Panc1 (cell line): ENCODE measurements around the gene CCDC178. TPM values are rescaled to one million over a fixed set of nuclear protein-coding genes. Genes with fewer than 3 reads are reported as not detected.

ENCODE experiments used
- ATAC-seq: fragments of 200-7000 bp; cut with Tn5 transposase; 2 replicates; pipeline ENCODE4 v1.9.1; 2020; ENCODE audit warnings: mild to moderate bottlenecking, moderate library complexity
- BruUV-seq: library from RNA; stranded (reverse); fragments of 400-500 nt; replicated peaks from 2 replicates; lab custom pipeline; 2021; lab: Mats Ljungman, UMichigan
- CTCF ChIA-PET: fragments of 300-600 bp; sonication (Branson Sonifier 250); formaldehyde crosslinking; loops from one replicate; lab custom pipeline; 2022; ENCODE audit warnings: antibody characterized with exemption; lab: Charles Lee
- POLR2A ChIA-PET: fragments of 300-600 bp; sonication (Branson Sonifier 250); formaldehyde crosslinking; loops from one replicate; lab custom pipeline; 2022; ENCODE audit warnings: antibody characterized with exemption; lab: Charles Lee
- DNase-seq: peaks from one replicate; pipeline ENCODE4 v3.0.0-alpha.2; 2010; ENCODE audit warnings: low read depth, low spot score
- H3K27ac ChIP-seq: 2 replicates; pipeline ENCODE4 v1.5.1; 2011; ENCODE audit warnings: mild to moderate bottlenecking, low read length, inconsistent platforms
- H3K27me3 ChIP-seq: fragments of 200-500 bp; sonication (Bioruptor generic); 2 replicates; pipeline ENCODE4 v1.6.0; 2014; ENCODE audit warnings: low read length, inconsistent platforms; ENCODE audit not compliant: control insufficient read depth, insufficient read depth
- H3K36me3 ChIP-seq: fragments of 200-500 bp; sonication (Bioruptor generic); 2 replicates; pipeline ENCODE4 v1.5.1; 2014; ENCODE audit warnings: inconsistent platforms, mild to moderate bottlenecking, low read length, moderate library complexity; ENCODE audit not compliant: control insufficient read depth, insufficient read depth
- H3K4me1 ChIP-seq: 2 replicates; pipeline ENCODE4 v1.5.1; 2011; ENCODE audit warnings: inconsistent platforms, mild to moderate bottlenecking, low read length, moderate library complexity; ENCODE audit not compliant: control insufficient read depth, insufficient read depth
- H3K4me3 ChIP-seq, 2 experiments: 2 replicates each; pipeline ENCODE4 v1.5.1; 2011 to 2012; ENCODE audit warnings: low read depth in 2 of 2, low read length in 2 of 2, mild to moderate bottlenecking in 2 of 2, inconsistent platforms in 1 of 2, moderate library complexity in 1 of 2
- H3K9me3 ChIP-seq: fragments of 200-500 bp; sonication (Bioruptor generic); 2 replicates; pipeline ENCODE4 v1.5.1; 2014; ENCODE audit warnings: low read depth, mild to moderate bottlenecking, inconsistent platforms, low read length, moderate library complexity; ENCODE audit not compliant: control insufficient read depth, insufficient read depth
- CTCF ChIP-seq: fragments of 450-650 bp; IDR thresholded peaks from 2 replicates; pipeline ENCODE4 v1.5.1; 2017; ENCODE audit warnings: mild to moderate bottlenecking
- POLR2AphosphoS5 ChIP-seq: IDR thresholded peaks from 2 replicates; pipeline ENCODE4 v1.6.1; 2012; ENCODE audit warnings: mild to moderate bottlenecking, low read depth, low read length, moderate library complexity
- REST ChIP-seq, 2 experiments: IDR thresholded peaks; 2 replicates each; pipeline ENCODE4 v1.6.1; 2011 to 2012; ENCODE audit warnings: low read depth in 2 of 2, control low read depth in 1 of 2, low read length in 1 of 2, mild to moderate bottlenecking in 1 of 2, moderate library complexity in 1 of 2; ENCODE audit not compliant: insufficient read depth in 1 of 2
- SIN3A ChIP-seq: IDR thresholded peaks from 2 replicates; pipeline ENCODE4 v1.6.1; 2012; ENCODE audit warnings: low read depth, mild to moderate bottlenecking, low read length, moderate library complexity, borderline replicate concordance; ENCODE audit not compliant: insufficient read depth
- TCF7L2 ChIP-seq: IDR thresholded peaks from 2 replicates; pipeline ENCODE4 v1.6.1; 2011; ENCODE audit warnings: mild to moderate bottlenecking, low read depth, low read length, inconsistent platforms
- in situ Hi-C: cut with HindIII; loops from 2 replicates; pipeline ENCODE4 v1.10.0; 2016; ENCODE audit warnings: low sequenced_read_pairs, low pct_unique_long_range_greater_than_20kb
- intact Hi-C: fragments of 100-400 bp; cut with micrococcal nuclease; formaldehyde crosslinking; loops from one replicate; pipeline ENCODE4 v1.10.0; 2022; ENCODE audit not compliant: unreplicated experiment
- total RNA-seq: library from RNA; stranded (reverse); gene quantifications from one replicate; pipeline ENCODE4 v1.2.1, GENCODE V29; 2021; ENCODE audit not compliant: unreplicated experiment

Gene CCDC178
- total RNA-seq, 1 experiment from 2014 or later: not detected

GRCh38 chr18:32908424-32908805 is 532.1 kb downstream of the CCDC178 start:
- no TSS peak for BruUV-seq
- in situ Hi-C loops: no loop called here
- no peak overlapping the region for H3K4me3 ChIP-seq
- no peaks in the 10 kb centered on the region for H3K27me3 ChIP-seq
- ChIA-PET CTCF (no interaction called here), POLR2A (no interaction called here)
- ATAC-seq (no peak), DNase-seq (no peak)
- H3K4me1 ChIP-seq: no peaks in the 10 kb centered on the region; the same call in none of the 2 replicates
- no peak for TF ChIP-seq TCF7L2
- TF ChIP-seq CTCF: no peak
- TF ChIP-seq POLR2AphosphoS5: no peak
- no peak for TF ChIP-seq REST (IDR thresholded peaks at IDR 0.05; ENCODE audit: insufficient read depth in 1 of 2, low read depth in 2 of 2, low read length in 1 of 2)
- no peak for TF ChIP-seq SIN3A
- H3K36me3 ChIP-seq: no peaks in the 10 kb centered on the region
- H3K9me3 ChIP-seq: no peaks in the 10 kb centered on the region
- H3K27ac ChIP-seq: no peak overlapping the region
- intact Hi-C loops: no loop called here

DNA sequence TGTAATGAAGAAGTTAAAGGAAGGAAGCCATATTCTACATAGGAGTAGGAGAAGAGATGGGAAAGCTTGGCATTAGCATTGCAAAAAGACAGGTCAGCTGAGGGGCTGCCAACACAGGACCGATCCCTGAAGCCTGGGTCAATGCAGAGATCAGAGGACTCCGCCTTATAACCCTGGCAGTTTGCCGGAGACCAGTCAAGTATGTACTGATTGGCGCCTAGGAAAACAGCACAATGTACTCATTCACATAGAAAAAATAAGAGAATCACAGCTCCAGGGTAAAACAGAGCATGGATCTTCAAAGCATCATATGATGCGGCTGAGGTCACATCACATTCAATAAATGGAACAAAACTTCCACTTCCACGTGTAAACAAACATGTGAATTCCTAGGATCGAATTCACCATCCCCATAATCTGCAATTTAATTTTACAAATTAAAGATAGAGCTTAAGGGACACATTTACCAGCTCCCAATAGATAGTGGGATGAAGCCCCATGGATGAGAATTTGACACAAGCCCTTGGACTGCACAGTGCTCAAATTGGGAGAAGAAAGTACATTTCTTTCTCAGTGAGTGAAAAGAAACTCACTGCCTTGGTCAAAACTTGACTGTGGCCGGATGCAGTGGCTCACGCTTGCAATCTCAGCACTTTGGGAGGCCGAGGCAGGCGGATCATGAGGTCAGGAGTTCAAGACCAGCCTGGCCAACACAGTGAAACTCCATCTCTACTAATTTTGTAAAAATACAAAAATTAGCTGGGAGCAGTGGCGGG is 532.7 kb downstream of the CCDC178 start:
- CTCF ChIA-PET: no interaction called here
- POLR2A ChIA-PET: no interaction called here
- no peak for TF ChIP-seq SIN3A
- TF ChIP-seq TCF7L2: no peak
- TF ChIP-seq CTCF: no peak
- TF ChIP-seq REST (IDR thresholded peaks at IDR 0.05; ENCODE audit: insufficient read depth in 1 of 2, low read depth in 2 of 2, low read length in 1 of 2): no peak
- Histone ChIP-seq H3K27ac (no peak overlapping the region), H3K9me3 (no peaks in the 10 kb centered on the region), H3K4me1 (no peaks in the 10 kb centered on the region; the same call in none of the 2 replicates), H3K27me3 (no peaks in the 10 kb centered on the region), H3K36me3 (no peaks in the 10 kb centered on the region), H3K4me3 (no peak overlapping the region)
- BruUV-seq: no TSS peak
- DNase-seq (no peak), ATAC-seq (no peak)
- in situ Hi-C loops: no loop called here
- intact Hi-C loops: no loop called here
